ENCODE measurements around the gene MED8. TPM values are rescaled to one million over a fixed set of nuclear protein-coding genes. Genes with fewer than 3 reads are reported as not detected.
A peak's percentile ranks its signal among the peaks of the same experiment; 100 is the strongest.

Gene MED8
- total and polyA plus RNA-seq, 2 of the 13 experiments (the other 11 are each of a cell fraction or from before 2014, with no cell fraction given): 16.9 to 77.4 TPM

GRCh38 chr1:43348809-43349593, 40.6 kb downstream of the MED8 start (continued):
- TF ChIP-seq SRSF1 (optimal IDR thresholded peaks at IDR 0.05; ENCODE audit: low read depth, low read length) (no peak), ZNF614 (CRISPR knock-in tag; IDR thresholded peaks at IDR 0.05; ENCODE audit: borderline replicate concordance) (no peak), PLRG1 (conservative IDR thresholded peaks at IDR 0.05) (no peak), FOXO4 (CRISPR knock-in tag; conservative IDR thresholded peaks at IDR 0.05) (no peak), ZFP62 (CRISPR knock-in tag; IDR thresholded peaks at IDR 0.05) (no peak), ELF1 (CRISPR knock-in tag; IDR thresholded peaks at IDR 0.05) (0 out of 2 replicates have a peak, but pooled peaks have one; percentile 51), ZNF746 (CRISPR knock-in tag; IDR thresholded peaks at IDR 0.05) (no peak; the same call in 1 of the 2 replicates), IRF1 (CRISPR knock-in tag; IDR thresholded peaks at IDR 0.05; ENCODE audit: low read depth) (no peak), MAF1 (CRISPR knock-in tag; IDR thresholded peaks at IDR 0.05; ENCODE audit: borderline replicate concordance) (peak; percentile 70; the same call in 1 of the 2 replicates), RBFOX2 (IDR thresholded peaks at IDR 0.05; ENCODE audit: low read depth, low read length) (peak; percentile 91), SP1 (IDR thresholded peaks at IDR 0.05) (no peak), SP1 (CRISPR knock-in tag; IDR thresholded peaks at IDR 0.05) (peak; percentile 74), FOSL2 (CRISPR knock-in tag; IDR thresholded peaks at IDR 0.05) (peak; percentile 10; the same call in 1 of the 2 replicates), ZNF232 (CRISPR knock-in tag; IDR thresholded peaks at IDR 0.05; ENCODE audit: borderline replicate concordance) (peak; percentile 69), HNF1A (IDR thresholded peaks at IDR 0.05; ENCODE audit: low read depth) (no peak), HNF1A (CRISPR knock-in tag; IDR thresholded peaks at IDR 0.05; ENCODE audit: borderline replicate concordance) (0 out of 2 replicates have a peak, but pooled peaks have one; percentile 15), TFDP1 (CRISPR knock-in tag; IDR thresholded peaks at IDR 0.05; ENCODE audit: borderline replicate concordance) (peak; percentile 86; the same call in 1 of the 2 replicates), PRDM15 (CRISPR knock-in tag; IDR thresholded peaks at IDR 0.05) (no peak)

Measured in HepG2 (cell line).